H1 (cell line): ENCODE results near the gene SIK3. TPM values are rescaled to one million over a fixed set of nuclear protein-coding genes. Genes with fewer than 3 reads are reported as not detected.

ENCODE experiments used
- CTCF ChIA-PET: fragments of 300-600 bp; sonication (Branson Sonifier 250); formaldehyde crosslinking; loops from one replicate; lab custom pipeline; 2021; ENCODE audit not compliant: partially characterized antibody; lab: Charles Lee
- POLR2A ChIA-PET: fragments of 300-600 bp; sonication (Branson Sonifier 250); formaldehyde crosslinking; loops from one replicate; lab custom pipeline; 2021; ENCODE audit warnings: inconsistent platforms; ENCODE audit not compliant: partially characterized antibody; lab: Charles Lee
- DNase-seq, 2 experiments: peaks; one replicate each; pipeline versions ENCODE4 v3.0.0 to v3.0.0-alpha.2; 2010 to 2022; ENCODE audit warnings: low spot score in 2 of 2, low read depth in 1 of 2, mixed read lengths in 1 of 2
- FAIRE-seq: peaks from 2 replicates; lab custom pipeline; 2011; peaks lifted over from hg19 to GRCh38; lab: Jason Lieb, UNC
- H2AFZ ChIP-seq: 2 replicates; pipeline ENCODE4 v1.8.1; 2012; ENCODE audit warnings: low read length, inconsistent platforms
- H2AK5ac ChIP-seq: 2 replicates; pipeline ENCODE4 v1.6.1; 2013; ENCODE audit warnings: low read depth, low read length
- H2BK120ac ChIP-seq: replicated peaks from 2 replicates; pipeline ENCODE3; 2013; ENCODE audit warnings: low read depth, low read length, inconsistent platforms
- H2BK12ac ChIP-seq: 2 replicates; pipeline ENCODE4 v1.6.1; 2013; ENCODE audit warnings: low read depth, low read length
- H2BK15ac ChIP-seq: 2 replicates; pipeline ENCODE4 v1.6.1; 2013; ENCODE audit warnings: low read length
- H2BK20ac ChIP-seq: 2 replicates; pipeline ENCODE4 v1.6.1; 2013; ENCODE audit warnings: low read length
- H2BK5ac ChIP-seq: 2 replicates; pipeline ENCODE4 v1.6.1; 2013; ENCODE audit warnings: low read depth, low read length
- H3K14ac ChIP-seq: 2 replicates; pipeline ENCODE4 v1.6.1; 2013; ENCODE audit warnings: inconsistent platforms; ENCODE audit not compliant: insufficient read length
- H3K18ac ChIP-seq: 2 replicates; pipeline ENCODE4 v1.6.1; 2013; ENCODE audit warnings: low read length; ENCODE audit errors: extremely low read depth
- H3K23ac ChIP-seq: 2 replicates; pipeline ENCODE4 v1.6.1; 2013; ENCODE audit warnings: inconsistent platforms; ENCODE audit not compliant: insufficient read length
- H3K23me2 ChIP-seq: 2 replicates; pipeline ENCODE4 v1.6.1; 2013; ENCODE audit warnings: low read depth, low read length
- H3K27ac ChIP-seq: 2 replicates; pipeline ENCODE4 v1.6.1; 2011; ENCODE audit warnings: low read depth, low read length, inconsistent platforms
- H3K27me3 ChIP-seq, 4 experiments: replicated peaks in 1 of 4; 1 replicate in 1 of 4; 2 replicates in 3 of 4; pipeline versions ENCODE4 v1.6.1 to v1.8.1; 2011 to 2013; ENCODE audit warnings: low read length in 3 of 4, mild to moderate bottlenecking in 3 of 4, inconsistent platforms in 2 of 4, mixed read lengths in 2 of 4, moderate library complexity in 1 of 4; ENCODE audit not compliant: control insufficient read depth in 3 of 4, insufficient read depth in 3 of 4; ENCODE audit errors: extremely low read depth in 1 of 4
- H3K36me3 ChIP-seq, 4 experiments: 2 replicates each; pipeline versions ENCODE4 v1.6.1 to v1.8.1; 2011 to 2013; ENCODE audit warnings: mild to moderate bottlenecking in 4 of 4, low read length in 3 of 4, moderate library complexity in 2 of 4, control low read depth in 1 of 4, inconsistent platforms in 1 of 4; ENCODE audit not compliant: insufficient read depth in 4 of 4, control insufficient read depth in 2 of 4
- H3K4ac ChIP-seq: replicated peaks from 2 replicates; pipeline ENCODE3; 2013; ENCODE audit warnings: low read length, low read depth, mixed read lengths, inconsistent platforms; ENCODE audit not compliant: insufficient read length
- H3K4me1 ChIP-seq, 4 experiments: replicated peaks in 1 of 4; 1 replicate in 1 of 4; 2 replicates in 3 of 4; pipeline versions ENCODE4 v1.6.1 to v1.8.1; 2011 to 2013; ENCODE audit warnings: low read length in 3 of 4, inconsistent platforms in 2 of 4, mixed read lengths in 1 of 4; ENCODE audit not compliant: insufficient read depth in 4 of 4, control insufficient read depth in 3 of 4
- H3K4me2 ChIP-seq, 2 experiments: 2 replicates each; pipeline versions ENCODE4 v1.6.1 to v1.8.1; 2011 to 2013; ENCODE audit warnings: low read depth in 2 of 2, low read length in 2 of 2, control low read depth in 1 of 2, inconsistent platforms in 1 of 2, mild to moderate bottlenecking in 1 of 2; ENCODE audit not compliant: insufficient read depth in 1 of 2
- H3K4me3 ChIP-seq, 4 experiments: fragments of 200-600, 300-600 bp in 1 of 4; sonication (generic), shearing (Covaris generic), sonication (Bioruptor Twin) in 1 of 4; 2 replicates each; pipeline versions ENCODE4 v1.5.1 to v1.8.1; 2011 to 2016; ENCODE audit warnings: low read length in 4 of 4, low read depth in 3 of 4, control low read depth in 2 of 4, inconsistent platforms in 2 of 4, mild to moderate bottlenecking in 2 of 4, mixed read lengths in 1 of 4, moderate library complexity in 1 of 4; ENCODE audit not compliant: insufficient read depth in 2 of 4; ENCODE audit errors: extremely low read depth in 1 of 4
- H3K56ac ChIP-seq: replicated peaks from 2 replicates; pipeline ENCODE3; 2013; ENCODE audit warnings: low read depth, mild to moderate bottlenecking, mixed read lengths, low read length, inconsistent platforms; ENCODE audit not compliant: insufficient read length
- H3K79me1 ChIP-seq: 2 replicates; pipeline ENCODE4 v1.6.1; 2013; ENCODE audit warnings: low read depth, low read length, control low read depth
- H3K79me2 ChIP-seq, 2 experiments: 2 replicates each; pipeline versions ENCODE4 v1.6.1 to v1.8.1; 2012 to 2013; ENCODE audit warnings: low read length in 2 of 2, mild to moderate bottlenecking in 2 of 2, inconsistent platforms in 1 of 2; ENCODE audit not compliant: insufficient read depth in 2 of 2, control insufficient read depth in 1 of 2
- H3K9ac ChIP-seq, 4 experiments: replicated peaks in 1 of 4; 1 replicate in 1 of 4; 2 replicates in 3 of 4; pipeline versions ENCODE4 v1.6.1 to v1.8.1; 2011 to 2013; ENCODE audit warnings: low read depth in 3 of 4, low read length in 3 of 4, control low read depth in 2 of 4, mild to moderate bottlenecking in 2 of 4, moderate library complexity in 2 of 4, inconsistent platforms in 1 of 4; ENCODE audit errors: extremely low read depth in 1 of 4
- H3K9me3 ChIP-seq, 2 experiments: 2 replicates each; pipeline versions ENCODE4 v1.6.1 to v1.8.1; 2012 to 2013; ENCODE audit warnings: mild to moderate bottlenecking in 2 of 2, moderate library complexity in 2 of 2, control low read depth in 1 of 2, inconsistent platforms in 1 of 2, low read depth in 1 of 2, low read length in 1 of 2, mixed read lengths in 1 of 2; ENCODE audit not compliant: insufficient read depth in 2 of 2
- H4K20me1 ChIP-seq, 2 experiments: replicated peaks in 1 of 2; 2 replicates each; pipeline versions ENCODE3 to v1.8.1; 2011 to 2013; ENCODE audit warnings: inconsistent platforms in 2 of 2, low read length in 2 of 2, mild to moderate bottlenecking in 1 of 2; ENCODE audit not compliant: insufficient read depth in 2 of 2, control insufficient read depth in 1 of 2
- H4K5ac ChIP-seq: 2 replicates; pipeline ENCODE4 v1.6.1; 2013; ENCODE audit warnings: low read length, low read depth, mixed read lengths, inconsistent platforms; ENCODE audit not compliant: insufficient read length
- H4K8ac ChIP-seq: 2 replicates; pipeline ENCODE4 v1.8.0; 2013; ENCODE audit warnings: mild to moderate bottlenecking, moderate library complexity, low read length, inconsistent platforms; ENCODE audit not compliant: insufficient read depth; ENCODE audit errors: extremely low read depth
- H4K91ac ChIP-seq: replicated peaks from 2 replicates; pipeline ENCODE3; 2013; ENCODE audit warnings: low read length, mixed read lengths, inconsistent platforms; ENCODE audit not compliant: insufficient read length
- ASH2L ChIP-seq: fragments of 200-600, 300-600 bp; sonication (generic); IDR thresholded peaks from one replicate; pipeline ENCODE4 v1.7.1; 2017; ENCODE audit warnings: low read length
- EZH2 ChIP-seq: fragments of 200-600 bp; sonication (generic); IDR thresholded peaks from 2 replicates; pipeline ENCODE4 v1.7.1; 2012; ENCODE audit warnings: low read depth, mild to moderate bottlenecking, moderate library complexity, low read length, inconsistent platforms; ENCODE audit not compliant: severe bottlenecking
- KDM4A ChIP-seq: IDR thresholded peaks from one replicate; pipeline ENCODE4 v1.7.1; 2012; ENCODE audit warnings: low read depth, mild to moderate bottlenecking, moderate library complexity, low read length, inconsistent platforms; ENCODE audit not compliant: severe bottlenecking
- SRF ChIP-seq: IDR thresholded peaks from 2 replicates; pipeline ENCODE4 v1.6.1; 2011; ENCODE audit warnings: mild to moderate bottlenecking, low read depth, low read length, moderate library complexity
- WGBS, 2 experiments: shearing (Covaris generic) in 1 of 2; methylation state at CpG; one replicate each; pipeline versions ENCODE4 v1.1.6 to v1.1.7; 2013 to 2015; ENCODE audit warnings: low lambda C conversion rate in 2 of 2, mixed read lengths in 2 of 2, inconsistent platforms in 1 of 2, low coverage in 1 of 2, missing lambda C conversion rate in 1 of 2; ENCODE audit not compliant: insufficient replicate concordance in 2 of 2, insufficient coverage in 1 of 2, insufficient read length in 1 of 2; ENCODE audit errors: extremely low coverage in 1 of 2, missing lambda C conversion rate in 1 of 2; 5-methylcytosine and 5-hydroxymethylcytosine counted together
- polyA plus RNA-seq, 7 experiments: library from polyadenylated mRNA; depleted of rRNA in 3 of 7; stranded (reverse) in 5 of 7; unstranded in 2 of 7; fragments of >200 nt in 5 of 7; fragments of 200-250 nt in 2 of 7; gene quantifications; 1 replicate in 5 of 7; 2 replicates in 1 of 7; 4 replicates in 1 of 7; pipeline versions ENCODE4 v1.2.1 to v1.2.3, GENCODE V29; 2011 to 2013; ENCODE audit warnings: missing spikeins in 2 of 7, mixed read lengths in 2 of 7
- total RNA-seq: library from RNA; stranded (reverse); fragmentation: NEBNext Ultra II Directional; extraction: Animal tissue kit (Norgen Biotek cat#: 25700); gene quantifications from 2 replicates; pipeline ENCODE4 v1.2.1, GENCODE V29; 2021
- TF ChIP-seq, protein P1 (sequence below), 3 experiments: IDR thresholded peaks; 1 replicate in 2 of 3; 2 replicates in 1 of 3; pipeline versions ENCODE4 v1.5.1 to v1.6.1; 2011; ENCODE audit warnings: low read length in 3 of 3, mild to moderate bottlenecking in 3 of 3, inconsistent platforms in 2 of 3, low read depth in 1 of 3, moderate library complexity in 1 of 3; ENCODE audit not compliant: insufficient read depth in 1 of 3; ENCODE audit errors: control extremely low read depth in 1 of 3

Gene SIK3
- total and polyA plus RNA-seq, 2 of the 8 experiments (the other 6 are each of a cell fraction or from before 2014, with no cell fraction given), result 19.9 to 32.1 TPM

DNA sequence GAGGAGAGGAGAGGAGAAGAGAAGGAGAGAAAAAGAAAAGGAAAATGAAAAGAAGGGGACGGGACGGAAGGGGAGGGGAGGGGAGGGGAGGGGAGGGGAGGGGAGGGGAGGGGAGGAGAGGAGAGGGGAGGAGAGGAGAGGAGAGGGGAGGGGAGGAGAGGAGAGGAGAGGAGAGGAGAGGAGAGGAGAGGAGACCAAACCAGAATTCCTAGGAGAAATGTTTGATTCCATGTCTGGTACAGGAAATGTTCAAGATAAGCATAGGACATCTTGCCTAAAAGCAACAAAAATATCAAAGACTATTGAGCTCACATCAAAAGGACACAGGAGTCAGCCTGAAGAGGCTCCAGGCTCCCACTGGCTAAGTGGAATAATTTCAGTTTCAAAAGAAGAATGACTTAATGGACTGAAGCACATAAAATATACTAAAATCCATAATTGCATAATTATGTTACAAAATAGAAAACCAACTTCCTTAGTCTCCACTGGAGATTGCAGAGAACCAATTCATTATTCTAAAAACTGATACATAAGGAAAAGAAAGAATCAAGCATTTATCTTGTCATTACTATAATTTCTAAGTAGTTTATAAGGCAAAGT, 159.7 kb downstream of the SIK3 start:
- H3K4me3 ChIP-seq, result no peak overlapping the region
- H2BK20ac ChIP-seq, result no peak overlapping the region
- no peak overlapping the region for H2BK120ac ChIP-seq
- H3K56ac ChIP-seq, result no peak overlapping the region
- H3K79me2 ChIP-seq, result no peaks in the 10 kb centered on the region
- no peak overlapping the region for H3K4me2 ChIP-seq
- no peak overlapping the region for H2AFZ ChIP-seq
- H3K4ac ChIP-seq, result no peak overlapping the region
- no peaks in the 10 kb centered on the region for H3K79me1 ChIP-seq
- TF ChIP-seq SRF (no peak), EZH2 (no peak), ASH2L (no peak), KDM4A (no peak)
- TF ChIP-seq, protein P1, sequence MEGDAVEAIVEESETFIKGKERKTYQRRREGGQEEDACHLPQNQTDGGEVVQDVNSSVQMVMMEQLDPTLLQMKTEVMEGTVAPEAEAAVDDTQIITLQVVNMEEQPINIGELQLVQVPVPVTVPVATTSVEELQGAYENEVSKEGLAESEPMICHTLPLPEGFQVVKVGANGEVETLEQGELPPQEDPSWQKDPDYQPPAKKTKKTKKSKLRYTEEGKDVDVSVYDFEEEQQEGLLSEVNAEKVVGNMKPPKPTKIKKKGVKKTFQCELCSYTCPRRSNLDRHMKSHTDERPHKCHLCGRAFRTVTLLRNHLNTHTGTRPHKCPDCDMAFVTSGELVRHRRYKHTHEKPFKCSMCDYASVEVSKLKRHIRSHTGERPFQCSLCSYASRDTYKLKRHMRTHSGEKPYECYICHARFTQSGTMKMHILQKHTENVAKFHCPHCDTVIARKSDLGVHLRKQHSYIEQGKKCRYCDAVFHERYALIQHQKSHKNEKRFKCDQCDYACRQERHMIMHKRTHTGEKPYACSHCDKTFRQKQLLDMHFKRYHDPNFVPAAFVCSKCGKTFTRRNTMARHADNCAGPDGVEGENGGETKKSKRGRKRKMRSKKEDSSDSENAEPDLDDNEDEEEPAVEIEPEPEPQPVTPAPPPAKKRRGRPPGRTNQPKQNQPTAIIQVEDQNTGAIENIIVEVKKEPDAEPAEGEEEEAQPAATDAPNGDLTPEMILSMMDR (IDR thresholded peaks at IDR 0.05; ENCODE audit: control extremely low read depth in 1 of 3, insufficient read depth in 1 of 3, low read depth in 1 of 3, low read length in 3 of 3), result no peak
- no peaks in the 10 kb centered on the region for H3K23me2 ChIP-seq
- no peak overlapping the region for H3K27ac ChIP-seq
- H3K4me1 ChIP-seq, result no peaks in the 10 kb centered on the region
- POLR2A ChIA-PET, result interaction anchor here (1.1 kb wide), 1 partner anchor 20 kb away, joined by 3 read pairs; no protein-coding TSS in a partner anchor
- H2BK5ac ChIP-seq, result no peak overlapping the region
- CTCF ChIA-PET, result no interaction called here
- no peak overlapping the region for H3K23ac ChIP-seq
- WGBS, 2 experiments, result 0% methylated on average over 2 of the region's 2 CpGs; no CpG with 5 or more reads in 1 of the 2 experiments
- H3K9ac ChIP-seq, result no peak overlapping the region
- no peak overlapping the region for H2BK12ac ChIP-seq
- no peak overlapping the region for H4K91ac ChIP-seq
- H2BK15ac ChIP-seq, result no peak overlapping the region
- H3K14ac ChIP-seq, result no peak overlapping the region
- no peaks in the 10 kb centered on the region for H3K27me3 ChIP-seq
- H3K9me3 ChIP-seq, result no peaks in the 10 kb centered on the region
- H2AK5ac ChIP-seq, result no peak overlapping the region
- no peak overlapping the region for H4K5ac ChIP-seq
- no peak overlapping the region for H3K18ac ChIP-seq
- no peaks in the 10 kb centered on the region for H3K36me3 ChIP-seq
- H4K8ac ChIP-seq, result no peak overlapping the region
- DNase-seq, result no peak
- no peak for FAIRE-seq
- no peaks in the 10 kb centered on the region for H4K20me1 ChIP-seq
